GM04504 (cell line): Measurements from ENCODE around the gene IRF2BPL.

Experiments used
- DNase-seq: peaks from one replicate; pipeline ENCODE4 v3.0.0-alpha.2; 2012; ENCODE audit warnings: low read depth

IRF2BPL gene

DNA sequence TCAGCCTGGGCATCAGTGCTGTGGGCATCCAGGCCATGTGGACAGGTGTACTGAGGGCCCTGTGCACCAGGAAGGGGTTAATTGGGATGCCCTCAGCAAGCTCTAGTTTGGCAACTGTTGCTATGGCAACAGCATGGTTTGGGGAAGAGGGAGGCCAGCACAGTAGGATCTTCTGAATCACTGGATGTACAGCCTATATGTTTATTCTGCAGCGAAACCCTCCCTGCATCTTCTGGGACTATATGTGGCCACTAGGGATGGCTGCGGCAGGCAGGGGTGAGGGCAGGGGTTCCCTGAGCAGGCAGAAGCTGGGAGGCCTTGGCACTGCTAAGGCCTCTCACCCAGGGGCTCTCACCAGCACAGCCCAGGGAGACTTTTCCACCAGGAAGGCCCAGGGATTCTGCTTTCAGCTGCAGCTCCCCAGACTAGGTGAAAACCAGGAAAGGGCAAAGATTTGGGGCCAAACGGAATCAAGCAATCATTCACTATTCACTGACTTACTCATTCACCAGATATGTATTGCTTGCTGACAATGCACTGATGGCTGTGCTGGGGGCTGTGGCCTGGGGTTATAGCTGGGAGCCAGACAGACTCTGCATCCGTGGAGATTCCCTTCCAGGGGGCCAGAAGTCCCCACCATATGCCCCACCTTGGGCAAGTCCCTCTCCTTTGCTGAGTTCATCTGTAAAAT is 42.8 kb downstream of the IRF2BPL start:
- DNase-seq, result no peak

DNA sequence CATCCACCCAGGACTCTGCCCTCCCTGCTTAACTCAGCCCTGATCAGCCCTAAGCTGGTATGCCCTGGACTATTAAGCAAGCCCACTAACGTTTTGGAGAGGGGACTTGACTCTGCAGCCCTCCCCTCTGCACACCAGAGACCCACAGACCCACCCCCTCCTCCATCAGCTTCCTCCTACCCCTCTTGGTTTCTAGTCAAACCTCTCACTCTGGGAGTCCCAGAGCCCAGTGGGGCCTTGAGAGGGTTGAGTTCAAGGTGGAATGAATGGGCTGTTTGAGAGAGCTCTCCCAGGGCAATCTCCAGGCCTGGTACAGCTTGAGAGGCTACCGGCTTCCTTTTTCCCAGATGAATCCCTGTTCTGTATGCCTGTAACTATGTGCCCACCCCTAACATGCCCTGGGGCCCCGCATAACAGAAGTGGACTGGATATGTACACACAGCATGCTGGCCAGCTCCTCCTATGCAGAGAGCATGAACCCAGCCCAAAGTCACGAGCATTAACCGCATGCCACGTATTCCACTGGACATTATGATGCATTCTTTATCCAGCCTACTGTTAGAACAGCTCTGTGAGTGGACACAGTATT is 43.6 kb downstream of the IRF2BPL start:
- no peak for DNase-seq

DNA sequence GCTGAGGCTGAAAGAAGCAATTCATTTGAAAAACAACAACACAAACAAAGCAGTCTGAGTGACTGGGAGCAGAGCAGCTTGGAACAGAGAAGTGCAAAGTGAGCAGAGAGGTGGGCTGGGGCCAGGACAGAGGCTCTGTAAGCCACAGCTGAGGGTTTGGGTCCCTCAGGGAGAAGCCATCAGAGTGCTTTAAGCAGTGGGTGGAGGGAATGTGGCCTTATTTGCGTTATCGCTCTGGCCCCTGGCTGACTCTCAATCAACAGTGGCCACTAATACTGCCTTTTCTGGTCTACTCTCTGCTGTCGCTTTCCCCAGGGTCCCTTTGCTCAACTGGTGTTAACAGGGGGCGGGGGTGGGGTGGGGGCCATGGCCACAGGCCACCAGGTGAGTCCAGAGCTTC is 44.2 kb downstream of the IRF2BPL start:
- no peak for DNase-seq

DNA sequence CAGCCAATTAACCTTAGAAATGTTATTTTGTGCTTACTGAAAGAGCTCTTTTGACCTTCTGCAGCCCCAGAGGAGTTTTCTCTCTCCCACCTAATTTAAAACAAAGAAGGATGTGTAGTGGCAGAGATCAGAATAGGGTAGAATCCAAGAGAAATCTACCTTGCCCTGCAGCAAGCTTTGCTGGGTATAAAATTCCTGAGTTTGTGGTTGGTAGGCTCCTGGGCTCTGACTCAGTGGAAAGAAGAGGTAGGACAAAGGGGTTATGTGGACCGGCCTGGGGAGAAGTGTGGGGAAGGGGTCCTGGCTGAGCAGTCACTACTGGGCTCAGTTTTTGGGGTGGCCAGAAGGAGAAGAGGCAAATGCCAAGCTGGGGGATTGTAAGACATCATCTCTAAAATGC is 46.8 kb downstream of the IRF2BPL start:
- no peak for DNase-seq

DNA sequence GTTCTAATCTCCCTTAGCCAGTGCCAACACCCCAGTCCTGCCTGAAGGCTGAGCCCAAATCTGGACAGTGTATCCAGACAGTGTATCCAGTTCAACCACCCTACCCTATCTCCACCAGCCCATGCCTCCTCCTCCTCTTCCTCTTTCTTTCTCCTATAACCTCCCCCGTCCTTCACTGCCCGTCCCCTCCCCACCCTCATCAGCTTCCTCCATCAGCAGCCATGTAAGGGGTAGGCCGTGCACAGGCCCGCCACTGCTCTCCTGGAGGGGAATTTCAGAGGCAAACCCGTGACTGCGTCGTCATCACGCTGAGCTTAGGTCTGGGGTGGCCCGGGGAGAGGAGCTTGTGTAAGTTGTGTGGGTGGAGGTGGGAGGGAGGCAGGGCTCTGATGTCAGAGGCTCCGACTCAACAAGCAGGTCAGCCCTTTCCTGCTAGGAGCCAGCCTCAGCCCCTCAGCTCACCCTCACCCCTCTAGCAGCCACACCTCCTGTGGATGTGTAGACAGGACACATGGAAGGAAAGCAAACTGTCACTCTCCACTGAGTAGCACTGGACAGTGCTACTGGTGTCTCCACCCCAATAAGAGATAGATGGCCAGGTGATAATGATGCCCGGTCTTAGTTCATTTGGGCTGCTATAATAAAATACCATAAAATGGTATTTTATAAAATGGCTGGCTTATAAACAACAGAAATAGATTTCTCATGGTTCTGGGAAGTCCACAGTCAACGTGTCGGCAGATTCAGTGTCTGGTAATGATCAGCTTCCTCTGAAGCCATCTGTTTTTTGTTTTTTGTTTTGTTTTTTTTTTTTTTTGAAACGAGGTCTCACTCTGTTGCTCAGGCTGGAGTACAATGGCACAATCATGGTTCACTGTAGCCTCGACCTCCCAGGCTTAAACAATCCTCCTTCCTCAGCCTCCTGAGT is 50.5 kb downstream of the IRF2BPL start:
- peak; percentile 42 for DNase-seq

DNA sequence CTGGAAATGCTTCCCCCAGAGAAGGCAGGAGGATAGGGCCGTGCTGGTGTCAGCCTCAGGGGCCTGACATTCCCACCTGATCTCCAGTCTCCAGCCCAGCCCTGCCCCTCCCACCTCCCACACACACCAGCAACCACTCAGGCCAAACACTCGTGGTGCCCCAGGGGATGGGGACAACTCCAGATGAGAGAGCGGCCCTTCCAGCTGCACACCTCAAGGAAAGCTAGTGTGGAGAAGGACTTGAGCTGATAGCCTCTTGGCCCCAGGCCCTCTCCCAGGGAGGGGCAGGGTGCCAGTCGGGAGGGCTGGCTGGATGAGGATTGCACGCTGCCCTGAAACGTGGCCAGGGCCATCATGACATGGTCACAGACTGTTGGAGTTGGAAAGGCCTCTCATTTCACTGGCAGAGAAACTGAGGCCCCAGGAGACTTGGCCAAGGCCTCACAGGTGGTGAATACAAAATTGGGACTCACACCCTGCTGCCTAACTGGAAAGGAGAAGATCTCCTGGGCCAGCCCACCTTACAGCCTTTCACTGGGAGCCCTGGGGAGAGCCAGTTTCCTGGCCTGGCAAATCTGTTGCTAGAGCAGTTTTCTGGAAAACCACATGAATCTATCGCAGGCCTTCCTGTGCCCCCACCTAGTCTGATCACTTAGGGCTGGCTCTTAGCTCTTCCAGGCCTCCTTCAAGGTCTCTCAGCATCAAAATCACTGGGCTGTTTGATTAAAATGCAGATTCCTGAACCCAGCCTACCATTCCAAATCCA is 52.1 kb downstream of the IRF2BPL start:
- DNase-seq, result no peak

DNA sequence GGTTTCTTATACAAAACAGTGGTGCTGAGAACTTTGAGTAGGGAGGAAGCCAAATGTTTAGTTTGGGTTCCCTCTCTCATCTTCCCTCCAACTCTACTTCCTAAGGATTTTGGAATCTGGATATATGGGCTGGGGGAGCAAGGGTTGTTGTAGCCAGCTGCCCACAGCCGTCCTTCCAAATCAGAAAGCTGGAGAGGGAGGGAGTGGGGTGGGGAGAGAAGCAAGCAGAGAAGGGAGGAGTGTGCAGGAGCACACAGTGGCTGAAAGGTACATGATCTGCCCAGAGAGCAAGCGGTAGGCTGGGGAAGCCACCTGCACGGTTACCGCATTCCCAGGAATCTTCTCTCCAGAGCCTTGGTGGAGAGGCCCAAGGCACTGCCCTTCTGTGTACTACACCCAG is 52.7 kb downstream of the IRF2BPL start:
- no peak for DNase-seq

DNA sequence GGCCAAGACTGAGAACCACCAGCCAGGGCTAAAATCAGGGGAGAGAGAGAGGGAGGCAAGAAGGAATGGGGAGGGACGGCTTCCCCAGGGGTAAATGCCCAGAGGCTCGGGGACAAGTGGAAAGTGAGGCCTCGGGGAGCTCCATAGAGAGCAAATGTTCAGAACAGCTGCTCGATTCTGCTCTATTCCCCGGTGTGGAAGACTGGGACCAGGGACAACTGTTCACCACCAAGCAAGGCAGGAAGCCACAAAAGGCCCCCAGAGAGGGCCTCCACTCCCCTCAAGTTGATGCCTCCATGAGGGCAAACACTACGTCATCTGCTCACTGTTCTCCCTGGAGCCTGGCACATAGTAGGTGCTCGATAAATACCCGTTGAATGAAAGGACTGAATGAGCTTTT is 53.5 kb downstream of the IRF2BPL start:
- DNase-seq, result no peak
